Measurements from ENCODE around the gene HES2. TPM values are rescaled to one million over a fixed set of nuclear protein-coding genes. Genes with fewer than 3 reads are reported as not detected.
"Not testable (repeated sequence)": the region's sequence is repeated elsewhere in the genome, so short reads cannot be mapped to it uniquely, and the experiment has no call there.

Gene HES2
- polyA plus RNA-seq, 1 donor from 2014 or later, result not detected

DNA sequence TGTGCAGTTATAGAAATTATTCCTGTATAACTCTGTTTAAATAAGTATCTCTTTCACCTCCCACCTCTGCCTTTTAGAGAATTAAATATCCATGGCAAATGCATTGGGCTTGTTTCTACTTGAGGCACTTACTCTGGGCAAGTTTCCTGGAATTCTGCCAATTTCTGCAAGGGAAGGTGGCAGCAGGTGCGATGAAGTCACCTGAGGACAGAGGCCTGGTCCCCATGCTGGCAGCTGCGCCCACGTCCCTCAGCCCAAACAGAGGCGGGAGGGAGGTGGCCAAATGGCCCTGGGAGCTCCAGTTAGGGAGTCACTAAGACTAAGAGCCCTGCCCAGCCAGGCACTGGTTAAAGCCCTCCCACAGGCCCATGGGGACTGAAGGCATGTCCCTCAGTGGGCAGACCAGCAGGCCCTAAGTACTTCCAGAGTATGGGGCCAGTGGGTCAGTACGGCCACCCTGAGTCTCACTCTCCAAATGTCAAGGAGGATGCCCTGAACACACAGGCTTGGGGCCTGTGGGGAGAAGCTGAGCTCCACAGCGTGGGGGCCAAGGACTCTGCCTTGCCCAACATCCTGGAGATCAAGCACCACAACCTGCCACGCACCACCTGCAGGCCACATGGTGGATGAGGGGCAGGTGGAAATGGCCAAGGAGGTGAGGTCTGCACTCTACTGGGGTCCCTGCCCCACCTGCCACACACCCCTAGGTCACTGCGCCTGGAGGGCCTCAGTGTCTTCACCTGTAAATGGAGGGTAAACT lies 45.6 kb downstream of the HES2 start:
- H3K9me2 ChIP-seq (ENCODE audit: insufficient read depth, low read length), result no peaks in the 10 kb centered on the region
- H3K79me2 ChIP-seq (replicated peaks; ENCODE audit: insufficient read depth, low read length), result peaks cover 6% of the 10 kb centered on the region
- no peaks in the 10 kb centered on the region for H3K36me3 ChIP-seq (ENCODE audit: insufficient read depth, low read length)
- H4K20me1 ChIP-seq (ENCODE audit: insufficient read depth), result peaks cover 4% of the 10 kb centered on the region
- H3K9me3 ChIP-seq (ENCODE audit: low read length), result no peaks in the 10 kb centered on the region
- H3K27ac ChIP-seq (ENCODE audit: low read length), result no peak overlapping the region
- no peaks in the 10 kb centered on the region for H3K27me3 ChIP-seq (ENCODE audit: insufficient read depth, low read depth, low read length)
- H3K4me2 ChIP-seq (ENCODE audit: low read length), result no peak overlapping the region
- H3F3A ChIP-seq (ENCODE audit: insufficient read depth, low read length, poor library complexity, severe bottlenecking), result no peaks in the 10 kb centered on the region
- TF ChIP-seq POLR2AphosphoS5 (IDR thresholded peaks at IDR 0.05), result no peak
- TF ChIP-seq RAD21 (conservative IDR thresholded peaks at IDR 0.05), result no peak
- TF ChIP-seq TAF1 (IDR thresholded peaks at IDR 0.05; ENCODE audit: low read depth), result no peak
- no peak overlapping the region for H2AFZ ChIP-seq (ENCODE audit: low read depth, low read length)
- no peak overlapping the region for H3K4me3 ChIP-seq (ENCODE audit: low read length)
- H3K9ac ChIP-seq (ENCODE audit: low read length), result no peak overlapping the region

DNA sequence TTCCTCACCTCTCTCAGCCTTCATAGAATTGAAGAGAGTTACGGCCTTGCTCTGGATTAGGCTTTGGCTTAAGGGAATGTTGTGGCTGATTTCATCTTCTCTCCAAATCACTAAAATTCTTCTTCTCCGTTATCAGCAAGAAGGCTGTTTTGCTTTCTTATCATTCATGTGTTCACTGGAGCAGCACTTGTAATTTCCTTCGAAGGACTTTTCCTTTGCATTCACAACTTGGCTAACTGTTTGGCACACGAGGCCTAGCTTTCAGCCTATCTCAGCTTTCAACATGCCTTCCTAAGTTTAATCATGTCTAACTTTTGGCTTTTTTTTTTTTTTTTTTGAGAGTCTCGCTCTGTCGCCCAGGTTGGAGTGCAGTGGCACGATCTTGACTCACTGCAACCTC lies 47.5 kb downstream of the HES2 start:
- H2AFZ ChIP-seq (ENCODE audit: low read depth, low read length); H3F3A ChIP-seq (ENCODE audit: insufficient read depth, low read length, poor library complexity, severe bottlenecking); H3K9me3 ChIP-seq (ENCODE audit: low read length); H3K27me3 ChIP-seq (ENCODE audit: insufficient read depth, low read depth, low read length); H3K9ac ChIP-seq (ENCODE audit: low read length); H3K4me2 ChIP-seq (ENCODE audit: low read length); H3K27ac ChIP-seq (ENCODE audit: low read length); H3K4me3 ChIP-seq (ENCODE audit: low read length); H4K20me1 ChIP-seq (ENCODE audit: insufficient read depth); H3K36me3 ChIP-seq (ENCODE audit: insufficient read depth, low read length); H3K9me2 ChIP-seq (ENCODE audit: insufficient read depth, low read length); H3K79me2 ChIP-seq (replicated peaks; ENCODE audit: insufficient read depth, low read length): not testable (repeated sequence)

DNA sequence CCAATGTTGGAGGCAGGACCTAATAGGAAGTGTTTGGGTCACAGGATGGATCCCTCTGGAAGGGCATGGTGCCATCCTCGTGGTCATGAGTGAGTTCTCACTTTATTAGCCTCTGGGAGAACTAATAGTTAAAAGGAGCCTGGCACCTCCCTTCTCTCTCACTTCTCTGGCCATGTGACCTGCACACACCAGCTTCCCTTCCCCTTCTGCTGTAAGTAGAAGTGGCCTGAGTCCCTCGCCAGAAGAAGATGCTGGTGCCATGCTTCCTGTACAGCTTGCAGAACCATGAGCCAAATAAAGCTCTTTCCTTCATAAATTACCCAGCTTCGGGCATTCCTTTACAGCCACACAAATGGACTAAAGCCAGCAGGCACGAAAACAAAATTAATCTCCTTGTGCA lies 49.7 kb downstream of the HES2 start:
- no peak overlapping the region for H3K4me3 ChIP-seq (ENCODE audit: low read length)
- H3K27ac ChIP-seq (ENCODE audit: low read length), result no peak overlapping the region
- no peaks in the 10 kb centered on the region for H3K9me2 ChIP-seq (ENCODE audit: insufficient read depth, low read length)
- H3K36me3 ChIP-seq (ENCODE audit: insufficient read depth, low read length), result no peaks in the 10 kb centered on the region
- no peaks in the 10 kb centered on the region for H3F3A ChIP-seq (ENCODE audit: insufficient read depth, low read length, poor library complexity, severe bottlenecking)
- no peak for TF ChIP-seq EP300 (conservative IDR thresholded peaks at IDR 0.05; ENCODE audit: poor library complexity, severe bottlenecking)
- TF ChIP-seq, protein P1, sequence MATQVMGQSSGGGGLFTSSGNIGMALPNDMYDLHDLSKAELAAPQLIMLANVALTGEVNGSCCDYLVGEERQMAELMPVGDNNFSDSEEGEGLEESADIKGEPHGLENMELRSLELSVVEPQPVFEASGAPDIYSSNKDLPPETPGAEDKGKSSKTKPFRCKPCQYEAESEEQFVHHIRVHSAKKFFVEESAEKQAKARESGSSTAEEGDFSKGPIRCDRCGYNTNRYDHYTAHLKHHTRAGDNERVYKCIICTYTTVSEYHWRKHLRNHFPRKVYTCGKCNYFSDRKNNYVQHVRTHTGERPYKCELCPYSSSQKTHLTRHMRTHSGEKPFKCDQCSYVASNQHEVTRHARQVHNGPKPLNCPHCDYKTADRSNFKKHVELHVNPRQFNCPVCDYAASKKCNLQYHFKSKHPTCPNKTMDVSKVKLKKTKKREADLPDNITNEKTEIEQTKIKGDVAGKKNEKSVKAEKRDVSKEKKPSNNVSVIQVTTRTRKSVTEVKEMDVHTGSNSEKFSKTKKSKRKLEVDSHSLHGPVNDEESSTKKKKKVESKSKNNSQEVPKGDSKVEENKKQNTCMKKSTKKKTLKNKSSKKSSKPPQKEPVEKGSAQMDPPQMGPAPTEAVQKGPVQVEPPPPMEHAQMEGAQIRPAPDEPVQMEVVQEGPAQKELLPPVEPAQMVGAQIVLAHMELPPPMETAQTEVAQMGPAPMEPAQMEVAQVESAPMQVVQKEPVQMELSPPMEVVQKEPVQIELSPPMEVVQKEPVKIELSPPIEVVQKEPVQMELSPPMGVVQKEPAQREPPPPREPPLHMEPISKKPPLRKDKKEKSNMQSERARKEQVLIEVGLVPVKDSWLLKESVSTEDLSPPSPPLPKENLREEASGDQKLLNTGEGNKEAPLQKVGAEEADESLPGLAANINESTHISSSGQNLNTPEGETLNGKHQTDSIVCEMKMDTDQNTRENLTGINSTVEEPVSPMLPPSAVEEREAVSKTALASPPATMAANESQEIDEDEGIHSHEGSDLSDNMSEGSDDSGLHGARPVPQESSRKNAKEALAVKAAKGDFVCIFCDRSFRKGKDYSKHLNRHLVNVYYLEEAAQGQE (IDR thresholded peaks at IDR 0.05; ENCODE audit: borderline replicate concordance), result no peak
- no peak for TF ChIP-seq EZH2 (IDR thresholded peaks at IDR 0.05; ENCODE audit: borderline replicate concordance, insufficient read depth, low read length, poor library complexity, severe bottlenecking)
- TF ChIP-seq TAF1 (IDR thresholded peaks at IDR 0.05; ENCODE audit: low read depth), result no peak
- no peak for TF ChIP-seq MXI1 (conservative IDR thresholded peaks at IDR 0.05; ENCODE audit: poor library complexity, severe bottlenecking)
- TF ChIP-seq RAD21 (conservative IDR thresholded peaks at IDR 0.05), result no peak
- TF ChIP-seq SMC3 (conservative IDR thresholded peaks at IDR 0.05; ENCODE audit: poor library complexity), result no peak
- no peak for TF ChIP-seq POLR2AphosphoS5 (IDR thresholded peaks at IDR 0.05)
- H3K9me3 ChIP-seq (ENCODE audit: low read length), result no peaks in the 10 kb centered on the region
- H3K9ac ChIP-seq (ENCODE audit: low read length), result no peak overlapping the region
- H2AFZ ChIP-seq (ENCODE audit: low read depth, low read length), result no peak overlapping the region
- H4K20me1 ChIP-seq (ENCODE audit: insufficient read depth), result no peaks in the 10 kb centered on the region
- no peaks in the 10 kb centered on the region for H3K79me2 ChIP-seq (replicated peaks; ENCODE audit: insufficient read depth, low read length)
- no peak overlapping the region for H3K4me2 ChIP-seq (ENCODE audit: low read length)
- H3K27me3 ChIP-seq (ENCODE audit: insufficient read depth, low read depth, low read length), result no peaks in the 10 kb centered on the region
